ENCODE measurements around the gene CCNY. TPM values are rescaled to one million over a fixed set of nuclear protein-coding genes. Genes with fewer than 3 reads are reported as not detected.

The CCNY gene
- total RNA-seq, 4 donors from 2014 or later, result 39.2 to 47.8 (median 40.9) TPM

- TF ChIP-seq, protein P1, sequence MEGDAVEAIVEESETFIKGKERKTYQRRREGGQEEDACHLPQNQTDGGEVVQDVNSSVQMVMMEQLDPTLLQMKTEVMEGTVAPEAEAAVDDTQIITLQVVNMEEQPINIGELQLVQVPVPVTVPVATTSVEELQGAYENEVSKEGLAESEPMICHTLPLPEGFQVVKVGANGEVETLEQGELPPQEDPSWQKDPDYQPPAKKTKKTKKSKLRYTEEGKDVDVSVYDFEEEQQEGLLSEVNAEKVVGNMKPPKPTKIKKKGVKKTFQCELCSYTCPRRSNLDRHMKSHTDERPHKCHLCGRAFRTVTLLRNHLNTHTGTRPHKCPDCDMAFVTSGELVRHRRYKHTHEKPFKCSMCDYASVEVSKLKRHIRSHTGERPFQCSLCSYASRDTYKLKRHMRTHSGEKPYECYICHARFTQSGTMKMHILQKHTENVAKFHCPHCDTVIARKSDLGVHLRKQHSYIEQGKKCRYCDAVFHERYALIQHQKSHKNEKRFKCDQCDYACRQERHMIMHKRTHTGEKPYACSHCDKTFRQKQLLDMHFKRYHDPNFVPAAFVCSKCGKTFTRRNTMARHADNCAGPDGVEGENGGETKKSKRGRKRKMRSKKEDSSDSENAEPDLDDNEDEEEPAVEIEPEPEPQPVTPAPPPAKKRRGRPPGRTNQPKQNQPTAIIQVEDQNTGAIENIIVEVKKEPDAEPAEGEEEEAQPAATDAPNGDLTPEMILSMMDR (IDR thresholded peaks at IDR 0.05; ENCODE audit: low read depth), result no peak
Observed at GRCh38 chr10:35458500-35459448, 122.5 kb downstream of the CCNY start.

DNA sequence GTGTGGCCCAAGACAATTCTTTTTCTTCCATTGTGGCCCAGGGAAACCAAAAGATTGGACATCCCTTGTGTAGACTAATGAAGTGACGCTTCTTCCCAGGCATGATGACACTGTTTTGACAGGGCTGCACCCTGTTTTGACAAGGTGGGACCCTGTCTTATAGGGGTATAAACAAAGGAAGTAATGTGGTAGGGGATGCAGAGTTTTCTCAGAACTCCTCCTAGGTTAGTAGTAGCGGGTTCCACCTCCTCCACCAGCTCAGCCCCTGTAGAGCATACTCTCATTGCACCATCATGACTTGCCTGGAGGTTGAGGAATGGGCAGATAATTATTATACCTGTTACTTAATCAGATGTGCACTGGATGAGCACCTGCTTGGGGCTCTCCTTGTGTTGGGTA, 123.1 kb downstream of the CCNY start:
- TF ChIP-seq, protein P1 (IDR thresholded peaks at IDR 0.05; ENCODE audit: low read depth), result no peak

- TF ChIP-seq, protein P1 (IDR thresholded peaks at IDR 0.05; ENCODE audit: low read depth), result no peak
Observed at GRCh38 chr10:35460852-35461460, 124.6 kb downstream of the CCNY start.

DNA sequence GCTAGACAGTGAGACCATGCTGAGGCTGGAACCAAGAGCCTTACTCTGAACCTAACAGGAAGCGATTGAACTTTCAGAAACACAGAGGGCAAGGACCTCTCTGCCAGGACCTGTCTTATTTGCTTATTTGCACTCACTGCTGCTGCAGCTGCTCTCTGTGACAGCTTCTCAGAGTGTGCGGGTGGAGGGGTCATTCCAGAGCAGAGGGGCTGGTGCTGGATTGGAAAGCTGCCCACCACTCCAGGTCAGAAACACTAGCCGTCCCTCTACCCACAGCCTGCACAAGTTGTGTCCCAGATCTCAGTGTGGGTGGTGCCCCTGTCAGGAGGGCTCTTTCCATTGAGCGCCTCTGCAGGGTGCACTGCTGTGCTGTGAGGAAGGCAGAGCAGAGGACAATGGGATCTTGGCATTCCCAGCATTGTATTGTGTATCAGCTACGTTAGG, 126.2 kb downstream of the CCNY start:
- TF ChIP-seq, protein P1 (IDR thresholded peaks at IDR 0.05; ENCODE audit: low read depth), result no peak

DNA sequence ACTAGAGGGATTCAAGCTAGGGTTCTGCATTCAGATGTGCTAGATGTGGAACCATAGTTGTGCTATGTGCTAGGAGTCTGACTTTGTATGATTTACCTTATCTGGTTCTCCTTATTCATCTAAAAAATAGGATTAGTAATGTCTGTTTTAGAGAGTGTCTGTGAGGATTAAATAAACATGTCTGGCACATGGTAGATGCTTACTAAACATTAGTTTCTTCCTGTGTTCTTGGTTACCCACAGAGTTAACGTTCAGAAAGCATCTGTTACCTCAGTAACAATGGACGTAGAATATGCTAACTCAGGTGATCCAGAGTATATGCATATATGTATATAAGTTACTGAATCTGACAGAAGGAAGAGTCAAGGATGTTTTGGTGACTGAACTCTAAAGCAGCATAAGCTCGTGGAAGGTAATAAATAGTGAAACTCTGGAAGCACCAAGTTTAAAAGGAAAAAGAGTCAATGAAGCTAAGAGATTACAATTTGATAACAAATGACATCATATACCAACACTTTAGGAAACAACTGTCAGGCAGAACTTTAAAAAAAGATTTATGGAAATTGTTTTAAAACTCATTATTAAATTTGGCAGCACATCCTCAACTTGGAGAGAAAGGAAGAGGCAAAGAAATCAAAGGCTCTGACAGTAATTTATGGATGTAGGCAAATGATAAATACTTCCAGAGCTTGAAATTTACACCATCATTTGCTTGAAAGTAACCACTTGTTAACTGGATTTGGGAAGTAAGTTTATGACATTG, 127.0 kb downstream of the CCNY start:
- TF ChIP-seq, protein P1 (IDR thresholded peaks at IDR 0.05; ENCODE audit: low read depth), result no peak

DNA sequence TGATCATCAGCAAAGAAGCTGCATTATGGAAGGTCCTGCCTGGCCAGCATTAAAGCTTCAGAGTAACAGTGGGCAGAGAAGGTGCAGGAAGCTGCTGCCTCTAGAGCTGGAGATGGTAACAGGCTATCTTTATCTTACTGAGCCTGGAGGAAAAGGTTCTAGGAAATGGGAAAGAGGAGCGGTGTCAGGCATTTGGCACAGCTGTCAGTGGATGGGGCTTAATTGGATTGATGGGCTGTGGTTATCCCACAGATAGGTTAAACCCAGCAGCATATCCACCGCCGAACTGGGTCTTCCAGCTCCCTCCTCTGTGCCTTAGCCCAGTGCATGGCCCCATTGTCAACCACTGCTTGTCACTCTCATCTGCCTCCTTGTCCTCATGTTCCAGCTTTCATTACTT, 127.6 kb downstream of the CCNY start:
- TF ChIP-seq, protein P1 (IDR thresholded peaks at IDR 0.05; ENCODE audit: low read depth), result no peak
